Stomach smooth muscle (tissue), 2 donors: Measurements from ENCODE around the gene SDHAF4.
A peak's percentile ranks its signal among the peaks of the same experiment; 100 is the strongest.

Experiments used
- H3K27ac ChIP-seq: one replicate; pipeline ENCODE4 v1.7.0; 2013; ENCODE audit warnings: mild to moderate bottlenecking, low read length, inconsistent platforms
- H3K27me3 ChIP-seq, 2 donors: one replicate each; pipeline ENCODE4 v1.7.0; 2013; ENCODE audit warnings: low read length in 2 of 2; ENCODE audit not compliant: insufficient read depth in 2 of 2, control insufficient read depth in 1 of 2
- H3K36me3 ChIP-seq, 2 donors: one replicate each; pipeline ENCODE4 v1.7.0; 2013; ENCODE audit warnings: low read length in 2 of 2; ENCODE audit not compliant: control insufficient read depth in 2 of 2, insufficient read depth in 2 of 2
- H3K4me1 ChIP-seq: one replicate; pipeline ENCODE4 v1.7.0; 2013; ENCODE audit warnings: low read length; ENCODE audit not compliant: control insufficient read depth, insufficient read depth
- H3K4me3 ChIP-seq, 2 donors: one replicate each; pipeline ENCODE4 v1.7.0; 2013; ENCODE audit warnings: low read length in 2 of 2
- H3K9ac ChIP-seq, 2 donors: one replicate each; pipeline ENCODE4 v1.7.0; 2013; ENCODE audit warnings: low read length in 2 of 2, mild to moderate bottlenecking in 1 of 2
- H3K9me3 ChIP-seq, 2 donors: one replicate each; pipeline ENCODE4 v1.7.0; 2013; ENCODE audit warnings: low read length in 2 of 2; ENCODE audit not compliant: control insufficient read depth in 2 of 2
- donor health status: healthy.
- donor health status: Pancreatic carcinoma.

The SDHAF4 gene

GRCh38 chr6:70566751-70567382 lies at the start of gene SDHAF4:
TSS of gene SDHAF4 (plus strand) at chr6:70566930. CDS start at chr6:70566941, 11 bp downstream.
- Histone ChIP-seq H3K27ac (peak within 1 kb of the TSS; percentile 53), H3K4me1 (peaks cover 8% of the 10 kb centered on the region)

GRCh38 chr6:70518723-70519122 lies 48.0 kb upstream of the SDHAF4 start:
- no peaks in the 10 kb centered on the region for H3K4me1 ChIP-seq
- no peak overlapping the region for H3K4me3 ChIP-seq
- peaks cover 0 to under 1% of the 10 kb centered on the region in 2 donors for H3K36me3 ChIP-seq
- H3K9me3 ChIP-seq, result no peaks in the 10 kb centered on the region
- no peaks in the 10 kb centered on the region for H3K27me3 ChIP-seq
- no peak overlapping the region for H3K9ac ChIP-seq
- no peak overlapping the region for H3K27ac ChIP-seq

More at GRCh38 chr6:70566751-70567382, at the start of gene SDHAF4:
- H3K4me3 ChIP-seq, result peak within 1 kb of the TSS; percentile 82 to 90
- H3K9me3 ChIP-seq, result no peaks in the 10 kb centered on the region
- peak within 1 kb of the TSS; percentile 79 to 83 for H3K9ac ChIP-seq
- no peaks in the 10 kb centered on the region for H3K36me3 ChIP-seq
- H3K27me3 ChIP-seq, result no peaks in the 10 kb centered on the region

GRCh38 chr6:70520575-70520974 lies 46.2 kb upstream of the SDHAF4 start:
- no peak overlapping the region for H3K27ac ChIP-seq
- no peak overlapping the region for H3K4me3 ChIP-seq
- no peaks in the 10 kb centered on the region for H3K9me3 ChIP-seq
- no peaks in the 10 kb centered on the region for H3K4me1 ChIP-seq
- H3K27me3 ChIP-seq, result no peaks in the 10 kb centered on the region
- no peak overlapping the region for H3K9ac ChIP-seq
- H3K36me3 ChIP-seq, result peaks cover 2 to 8% of the 10 kb centered on the region in 2 donors

- Histone ChIP-seq H3K4me1 (no peaks in the 10 kb centered on the region), H3K4me3 (no peak overlapping the region), H3K9ac (no peak overlapping the region), H3K27me3 (no peaks in the 10 kb centered on the region), H3K36me3 (peaks cover 2 to 15% of the 10 kb centered on the region in 2 donors), H3K27ac (no peak overlapping the region), H3K9me3 (no peaks in the 10 kb centered on the region)
Measured at GRCh38 chr6:70524721-70525286, 41.9 kb upstream of the SDHAF4 start.

GRCh38 chr6:70527071-70527737 lies 39.5 kb upstream of the SDHAF4 start:
- no peak overlapping the region for H3K27ac ChIP-seq
- no peaks in the 10 kb centered on the region for H3K9me3 ChIP-seq
- no peaks in the 10 kb centered on the region for H3K4me1 ChIP-seq
- peaks cover 2 to 15% of the 10 kb centered on the region in 2 donors for H3K36me3 ChIP-seq
- H3K4me3 ChIP-seq, result no peak overlapping the region
- H3K27me3 ChIP-seq, result no peaks in the 10 kb centered on the region
- H3K9ac ChIP-seq, result no peak overlapping the region

GRCh38 chr6:70530023-70530422 lies 36.7 kb upstream of the SDHAF4 start:
- H3K4me3 ChIP-seq, result no peak overlapping the region
- peaks cover 3 to 11% of the 10 kb centered on the region in 2 donors for H3K36me3 ChIP-seq
- H3K9ac ChIP-seq, result no peak overlapping the region
- H3K4me1 ChIP-seq, result no peaks in the 10 kb centered on the region
- no peak overlapping the region for H3K27ac ChIP-seq
- H3K27me3 ChIP-seq, result no peaks in the 10 kb centered on the region
- H3K9me3 ChIP-seq, result no peaks in the 10 kb centered on the region

GRCh38 chr6:70531133-70531532 lies 35.6 kb upstream of the SDHAF4 start:
- Histone ChIP-seq H3K27me3 (no peaks in the 10 kb centered on the region), H3K4me3 (no peak overlapping the region), H3K36me3 (peaks cover 4% of the 10 kb centered on the region in 2 donors), H3K27ac (no peak overlapping the region), H3K9ac (no peak overlapping the region), H3K9me3 (no peaks in the 10 kb centered on the region), H3K4me1 (no peaks in the 10 kb centered on the region)

GRCh38 chr6:70537266-70537665 lies 29.5 kb upstream of the SDHAF4 start:
- H3K9me3 ChIP-seq, result no peaks in the 10 kb centered on the region
- no peaks in the 10 kb centered on the region for H3K27me3 ChIP-seq
- no peak overlapping the region for H3K4me3 ChIP-seq
- H3K27ac ChIP-seq, result no peak overlapping the region
- H3K36me3 ChIP-seq, result peaks cover 7 to 11% of the 10 kb centered on the region in 2 donors
- no peak overlapping the region for H3K9ac ChIP-seq
- H3K4me1 ChIP-seq, result no peaks in the 10 kb centered on the region

- Histone ChIP-seq H3K9ac (no peak overlapping the region), H3K9me3 (no peaks in the 10 kb centered on the region), H3K36me3 (peaks cover 7 to 11% of the 10 kb centered on the region in 2 donors), H3K4me1 (no peaks in the 10 kb centered on the region), H3K27me3 (no peaks in the 10 kb centered on the region), H3K4me3 (no peak overlapping the region), H3K27ac (no peak overlapping the region)
Measured at GRCh38 chr6:70538376-70538775, 28.4 kb upstream of the SDHAF4 start.

GRCh38 chr6:70547313-70547712 lies 19.4 kb upstream of the SDHAF4 start:
- no peak overlapping the region for H3K9ac ChIP-seq

GRCh38 chr6:70547905-70548304 lies 18.8 kb upstream of the SDHAF4 start:
- Histone ChIP-seq H3K9me3 (no peaks in the 10 kb centered on the region), H3K27ac (no peak overlapping the region)

More at GRCh38 chr6:70547313-70547712, 19.4 kb upstream of the SDHAF4 start:
- Histone ChIP-seq H3K9me3 (no peaks in the 10 kb centered on the region), H3K36me3 (peaks cover 0 to under 1% of the 10 kb centered on the region in 2 donors), H3K27ac (no peak overlapping the region), H3K27me3 (no peaks in the 10 kb centered on the region), H3K4me3 (no peak overlapping the region), H3K4me1 (no peaks in the 10 kb centered on the region)

More at GRCh38 chr6:70547905-70548304, 18.8 kb upstream of the SDHAF4 start:
- Histone ChIP-seq H3K9ac (no peak overlapping the region), H3K4me3 (no peak overlapping the region), H3K27me3 (no peaks in the 10 kb centered on the region), H3K4me1 (no peaks in the 10 kb centered on the region), H3K36me3 (no peaks in the 10 kb centered on the region)
